ENCODE results near the gene GSTM4. TPM values are rescaled to one million over a fixed set of nuclear protein-coding genes. Genes with fewer than 3 reads are reported as not detected.

The GSTM4 gene
- total and polyA plus RNA-seq, 2 donors (not counting 1 experiment from before 2014, with no cell fraction given), result 17.7 to 30.8 TPM

DNA sequence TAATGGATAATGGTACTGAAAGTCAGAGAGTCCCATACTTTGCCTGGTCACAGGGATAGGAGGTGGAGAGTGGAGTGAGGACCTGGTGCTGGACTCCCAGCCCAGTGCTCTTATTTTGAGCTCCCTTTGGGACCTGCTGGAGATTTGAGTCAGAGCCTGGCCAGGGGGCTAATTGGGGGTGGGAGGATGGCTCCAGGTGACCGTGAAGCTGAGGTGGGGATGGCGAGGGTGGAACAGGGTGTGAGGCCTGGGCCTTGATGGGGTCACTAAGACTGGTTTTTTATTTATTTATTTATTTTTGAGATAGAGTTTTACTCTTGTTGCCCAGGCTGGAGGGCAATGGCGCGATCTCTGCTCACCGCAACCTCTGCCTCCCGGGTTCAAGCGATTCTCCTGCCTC is 18.5 kb upstream of the GSTM4 start:
- Histone ChIP-seq H3K4me2 (ENCODE audit: extremely low read depth, insufficient read depth, low read length) (no peak overlapping the region), H3K79me2 (ENCODE audit: control insufficient read depth, insufficient read depth, low read length) (no peaks in the 10 kb centered on the region), H3K36me3 (ENCODE audit: control insufficient read depth, insufficient read depth, low read length) (peaks cover 5% of the 10 kb centered on the region), H4K20me1 (ENCODE audit: control insufficient read depth, extremely low read depth, insufficient read depth, low read length) (no peaks in the 10 kb centered on the region), H3K4me1 (ENCODE audit: control insufficient read depth, extremely low read depth, insufficient read depth, low read length) (peaks cover 10% of the 10 kb centered on the region), H3K9me3 (ENCODE audit: control insufficient read depth, insufficient read depth, low read depth, low read length) (no peaks in the 10 kb centered on the region), H3K4me3 (replicated peaks in 1 of 4; ENCODE audit: control extremely low read depth in 1 of 4, insufficient read depth in 1 of 4, low read depth in 3 of 4, low read length in 4 of 4) (no peak overlapping the region), H3K27me3 (ENCODE audit: control insufficient read depth, insufficient read depth, low read length) (no peaks in the 10 kb centered on the region), H2AFZ (ENCODE audit: low read length) (no peak overlapping the region), H3K27ac (ENCODE audit: insufficient read depth, low read length) (no peak overlapping the region), H3K9ac (ENCODE audit: insufficient read depth, low read length) (no peak overlapping the region)
- TF ChIP-seq EZH2 (IDR thresholded peaks at IDR 0.05; ENCODE audit: low read length, missing control alignments), result no peak
- TF ChIP-seq, protein P1, sequence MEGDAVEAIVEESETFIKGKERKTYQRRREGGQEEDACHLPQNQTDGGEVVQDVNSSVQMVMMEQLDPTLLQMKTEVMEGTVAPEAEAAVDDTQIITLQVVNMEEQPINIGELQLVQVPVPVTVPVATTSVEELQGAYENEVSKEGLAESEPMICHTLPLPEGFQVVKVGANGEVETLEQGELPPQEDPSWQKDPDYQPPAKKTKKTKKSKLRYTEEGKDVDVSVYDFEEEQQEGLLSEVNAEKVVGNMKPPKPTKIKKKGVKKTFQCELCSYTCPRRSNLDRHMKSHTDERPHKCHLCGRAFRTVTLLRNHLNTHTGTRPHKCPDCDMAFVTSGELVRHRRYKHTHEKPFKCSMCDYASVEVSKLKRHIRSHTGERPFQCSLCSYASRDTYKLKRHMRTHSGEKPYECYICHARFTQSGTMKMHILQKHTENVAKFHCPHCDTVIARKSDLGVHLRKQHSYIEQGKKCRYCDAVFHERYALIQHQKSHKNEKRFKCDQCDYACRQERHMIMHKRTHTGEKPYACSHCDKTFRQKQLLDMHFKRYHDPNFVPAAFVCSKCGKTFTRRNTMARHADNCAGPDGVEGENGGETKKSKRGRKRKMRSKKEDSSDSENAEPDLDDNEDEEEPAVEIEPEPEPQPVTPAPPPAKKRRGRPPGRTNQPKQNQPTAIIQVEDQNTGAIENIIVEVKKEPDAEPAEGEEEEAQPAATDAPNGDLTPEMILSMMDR (conservative IDR thresholded peaks at IDR 0.05 in 1 of 2, IDR thresholded peaks at IDR 0.05 in 1 of 2; ENCODE audit: low read depth in 1 of 2, low read length in 2 of 2), result no peak
- no peak for DNase-seq (ENCODE audit: low read depth in 2 of 2)

DNA sequence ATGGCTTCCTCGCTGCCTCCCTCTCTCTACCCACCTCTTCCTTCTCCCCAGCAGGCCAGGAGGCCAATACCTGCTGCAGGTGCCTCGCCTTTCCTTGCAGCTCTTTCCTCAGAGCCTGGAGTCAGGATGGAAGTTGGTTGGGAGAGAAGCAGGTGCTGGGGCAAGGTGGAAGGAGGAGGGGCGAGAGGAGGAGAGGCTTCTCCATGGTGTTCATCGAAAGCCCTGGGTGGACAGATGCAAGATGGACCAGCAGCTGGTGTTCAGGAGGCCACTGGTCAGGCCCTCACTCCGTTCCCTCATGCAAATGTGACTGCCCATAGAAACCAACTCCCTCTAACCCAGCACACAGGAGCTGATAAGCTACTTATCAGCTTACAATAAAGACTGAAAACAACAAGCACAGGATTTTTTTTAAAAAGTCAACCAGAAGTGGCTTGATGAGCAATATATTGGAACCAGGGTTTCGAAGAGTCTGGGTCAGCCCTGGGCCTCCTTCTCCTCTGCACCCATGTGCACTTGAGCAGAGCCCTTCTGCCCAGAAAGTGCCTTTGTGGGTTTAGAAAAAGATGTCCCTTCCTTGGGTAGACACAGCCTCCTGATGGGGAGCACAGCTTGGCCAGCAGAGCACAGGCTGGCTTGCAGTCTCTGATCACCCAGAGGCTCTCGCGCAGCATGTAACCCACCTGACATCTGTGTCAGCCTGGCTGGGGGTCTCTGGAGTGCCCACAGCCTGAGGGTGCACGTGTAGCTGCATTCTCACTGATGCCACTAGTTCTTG is 16.6 kb upstream of the GSTM4 start:
- Histone ChIP-seq H3K36me3 (ENCODE audit: control insufficient read depth, insufficient read depth, low read length) (no peaks in the 10 kb centered on the region), H3K9me3 (ENCODE audit: control insufficient read depth, insufficient read depth, low read depth, low read length) (no peaks in the 10 kb centered on the region), H3K4me3 (replicated peaks in 1 of 4; ENCODE audit: control extremely low read depth in 1 of 4, insufficient read depth in 1 of 4, low read depth in 3 of 4, low read length in 4 of 4) (no peak overlapping the region), H3K9ac (ENCODE audit: insufficient read depth, low read length) (no peak overlapping the region), H4K20me1 (ENCODE audit: control insufficient read depth, extremely low read depth, insufficient read depth, low read length) (no peaks in the 10 kb centered on the region), H3K27me3 (ENCODE audit: control insufficient read depth, insufficient read depth, low read length) (no peaks in the 10 kb centered on the region), H2AFZ (ENCODE audit: low read length) (no peak overlapping the region), H3K79me2 (ENCODE audit: control insufficient read depth, insufficient read depth, low read length) (no peaks in the 10 kb centered on the region), H3K4me1 (ENCODE audit: control insufficient read depth, extremely low read depth, insufficient read depth, low read length) (peaks cover 10% of the 10 kb centered on the region), H3K4me2 (ENCODE audit: extremely low read depth, insufficient read depth, low read length) (no peak overlapping the region), H3K27ac (ENCODE audit: insufficient read depth, low read length) (no peak overlapping the region)
- no peak for TF ChIP-seq EZH2 (IDR thresholded peaks at IDR 0.05; ENCODE audit: low read length, missing control alignments)
- TF ChIP-seq, protein P1 (conservative IDR thresholded peaks at IDR 0.05 in 1 of 2, IDR thresholded peaks at IDR 0.05 in 1 of 2; ENCODE audit: low read depth in 1 of 2, low read length in 2 of 2), result no peak
- no peak for DNase-seq (ENCODE audit: low read depth in 2 of 2)

DNA sequence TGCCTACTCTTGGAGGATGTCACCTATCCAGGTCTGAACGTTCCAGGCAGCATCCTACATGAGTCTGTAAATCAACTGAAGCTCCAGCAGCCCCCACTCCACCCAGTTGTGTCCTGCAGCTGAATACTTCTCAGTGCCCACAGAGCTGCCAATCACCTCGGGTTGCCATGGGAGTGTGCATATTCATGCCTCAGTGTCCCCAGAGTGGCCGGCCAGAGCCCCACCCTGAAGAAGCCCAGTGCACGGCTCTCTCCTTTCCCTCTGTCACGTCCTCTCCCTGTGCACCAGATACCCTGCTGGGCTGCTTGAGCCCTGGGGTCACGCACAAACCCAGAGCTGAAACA is 16.1 kb upstream of the GSTM4 start:
- no peaks in the 10 kb centered on the region for H3K9me3 ChIP-seq (ENCODE audit: control insufficient read depth, insufficient read depth, low read depth, low read length)
- no peaks in the 10 kb centered on the region for H4K20me1 ChIP-seq (ENCODE audit: control insufficient read depth, extremely low read depth, insufficient read depth, low read length)
- no peaks in the 10 kb centered on the region for H3K27me3 ChIP-seq (ENCODE audit: control insufficient read depth, insufficient read depth, low read length)
- no peak overlapping the region for H3K27ac ChIP-seq (ENCODE audit: insufficient read depth, low read length)
- H3K4me1 ChIP-seq (ENCODE audit: control insufficient read depth, extremely low read depth, insufficient read depth, low read length), result peaks cover 10% of the 10 kb centered on the region
- H3K79me2 ChIP-seq (ENCODE audit: control insufficient read depth, insufficient read depth, low read length), result no peaks in the 10 kb centered on the region
- DNase-seq (ENCODE audit: low read depth in 2 of 2), result no peak
- H2AFZ ChIP-seq (ENCODE audit: low read length), result no peak overlapping the region
- H3K4me2 ChIP-seq (ENCODE audit: extremely low read depth, insufficient read depth, low read length), result no peak overlapping the region
- no peaks in the 10 kb centered on the region for H3K36me3 ChIP-seq (ENCODE audit: control insufficient read depth, insufficient read depth, low read length)
- H3K9ac ChIP-seq (ENCODE audit: insufficient read depth, low read length), result no peak overlapping the region
- no peak for TF ChIP-seq EZH2 (IDR thresholded peaks at IDR 0.05; ENCODE audit: low read length, missing control alignments)
- TF ChIP-seq, protein P1 (conservative IDR thresholded peaks at IDR 0.05 in 1 of 2, IDR thresholded peaks at IDR 0.05 in 1 of 2; ENCODE audit: low read depth in 1 of 2, low read length in 2 of 2), result no peak
- no peak overlapping the region for H3K4me3 ChIP-seq (replicated peaks in 1 of 4; ENCODE audit: control extremely low read depth in 1 of 4, insufficient read depth in 1 of 4, low read depth in 3 of 4, low read length in 4 of 4)
